ENCODE results near the gene NRGN. TPM values are rescaled to one million over a fixed set of nuclear protein-coding genes. Genes with fewer than 3 reads are reported as not detected.

The NRGN gene
- total RNA-seq, 1 experiment from 2014 or later: 15.5 TPM

- no TSS peak for BruUV-seq (replicated peaks)
- intact Hi-C loops (cut with micrococcal nuclease): loop anchor here (10.0 kb wide), 1 partner anchor 47 kb away; no protein-coding TSS in a partner anchor
- no peak overlapping the region for H3K4me3 ChIP-seq (ENCODE audit: low read length)
Observed at GRCh38 chr11:124748100-124748418, 8.3 kb downstream of the NRGN start.

GRCh38 chr11:124748481-124749343 is 9.0 kb downstream of the NRGN start:
- no peak for TF ChIP-seq EZH2phosphoT487 (IDR thresholded peaks at IDR 0.05; ENCODE audit: borderline replicate concordance, low read length)
- TF ChIP-seq EZH2 (IDR thresholded peaks at IDR 0.05; ENCODE audit: low read length, unreplicated experiment): no peak
- no peak for TF ChIP-seq CTCF (conservative IDR thresholded peaks at IDR 0.05; ENCODE audit: low read depth, low read length)
- no peaks in the 10 kb centered on the region for H3K9me3 ChIP-seq (ENCODE audit: low read length)
- ChIA-PET POLR2A (ENCODE audit: unreplicated experiment) (no interaction called here), CTCF (interaction anchor here (0.7 to 1.3 kb wide), 2 partner anchors 14 to 15 kb away, joined by 3 to 13 read pairs; no protein-coding TSS in a partner anchor)
- H4K20me1 ChIP-seq (ENCODE audit: low read length): no peaks in the 10 kb centered on the region
- peaks cover 48% of the 10 kb centered on the region for H3K4me1 ChIP-seq (ENCODE audit: insufficient read depth, low read length)
- H3K27ac ChIP-seq (ENCODE audit: low read length): peak overlapping the region; percentile 58
- intact Hi-C loops (cut with micrococcal nuclease): loop anchor here (10.0 kb wide), 1 partner anchor 46 kb away; no protein-coding TSS in a partner anchor
- no peaks in the 10 kb centered on the region for H3K9me2 ChIP-seq (replicated peaks; ENCODE audit: low read length)
- no peaks in the 10 kb centered on the region for H3F3A ChIP-seq (ENCODE audit: low read length, unreplicated experiment)
- BruUV-seq (replicated peaks): no TSS peak
- peak; percentile 75 for DNase-seq
- H3K4me3 ChIP-seq (ENCODE audit: low read length): peak overlapping the region; percentile 4; the same call in 1 of the 2 replicates
- H3K36me3 ChIP-seq (ENCODE audit: low read depth, low read length): no peaks in the 10 kb centered on the region
- no peaks in the 10 kb centered on the region for H3K27me3 ChIP-seq (ENCODE audit: low read length)
- H3K9ac ChIP-seq (ENCODE audit: low read length): no peak overlapping the region
- H2AFZ ChIP-seq (ENCODE audit: low read length): peak overlapping the region; percentile 17
- H3K4me2 ChIP-seq (ENCODE audit: low read length): peak overlapping the region; percentile 50
- no peaks in the 10 kb centered on the region for H3K79me2 ChIP-seq (ENCODE audit: low read length)
- peak; percentile 39 for ATAC-seq

More at GRCh38 chr11:124748100-124748418, 8.3 kb downstream of the NRGN start:
- ChIA-PET CTCF (interaction anchor here (1.3 kb wide), 1 partner anchor 16 kb away, joined by 13 read pairs; no protein-coding TSS in a partner anchor), POLR2A (ENCODE audit: unreplicated experiment) (no interaction called here)
- no peak overlapping the region for H3K9ac ChIP-seq (ENCODE audit: low read length)
- H3K4me2 ChIP-seq (ENCODE audit: low read length): 0 out of 2 replicates have a peak overlapping the region, but pooled peaks have one; percentile 50
- no peaks in the 10 kb centered on the region for H3K9me3 ChIP-seq (ENCODE audit: low read length)
- H3K4me1 ChIP-seq (ENCODE audit: insufficient read depth, low read length): peaks cover 42% of the 10 kb centered on the region
- H3K27ac ChIP-seq (ENCODE audit: low read length): peak overlapping the region; percentile 58; the same call in 1 of the 2 replicates
- no peaks in the 10 kb centered on the region for H3K79me2 ChIP-seq (ENCODE audit: low read length)
- H3F3A ChIP-seq (ENCODE audit: low read length, unreplicated experiment): no peaks in the 10 kb centered on the region
- H3K9me2 ChIP-seq (replicated peaks; ENCODE audit: low read length): no peaks in the 10 kb centered on the region
- ATAC-seq (no peak), DNase-seq (no peak)
- no peak overlapping the region for H2AFZ ChIP-seq (ENCODE audit: low read length)
- H3K27me3 ChIP-seq (ENCODE audit: low read length): no peaks in the 10 kb centered on the region
- TF ChIP-seq CTCF (conservative IDR thresholded peaks at IDR 0.05; ENCODE audit: low read depth, low read length) (no peak), EZH2 (IDR thresholded peaks at IDR 0.05; ENCODE audit: low read length, unreplicated experiment) (no peak), EZH2phosphoT487 (IDR thresholded peaks at IDR 0.05; ENCODE audit: borderline replicate concordance, low read length) (no peak)
- no peaks in the 10 kb centered on the region for H3K36me3 ChIP-seq (ENCODE audit: low read depth, low read length)
- no peaks in the 10 kb centered on the region for H4K20me1 ChIP-seq (ENCODE audit: low read length)

- Histone ChIP-seq H2AFZ (ENCODE audit: low read length) (no peak overlapping the region), H3K4me2 (ENCODE audit: low read length) (no peak overlapping the region), H3K4me1 (ENCODE audit: insufficient read depth, low read length) (peaks cover 59% of the 10 kb centered on the region), H3K9me2 (replicated peaks; ENCODE audit: low read length) (no peaks in the 10 kb centered on the region), H3K9ac (ENCODE audit: low read length) (no peak overlapping the region), H3K36me3 (ENCODE audit: low read depth, low read length) (no peaks in the 10 kb centered on the region), H4K20me1 (ENCODE audit: low read length) (no peaks in the 10 kb centered on the region), H3K27ac (ENCODE audit: low read length) (no peak overlapping the region), H3K9me3 (ENCODE audit: low read length) (no peaks in the 10 kb centered on the region), H3K27me3 (ENCODE audit: low read length) (no peaks in the 10 kb centered on the region), H3K79me2 (ENCODE audit: low read length) (no peaks in the 10 kb centered on the region), H3F3A (ENCODE audit: low read length, unreplicated experiment) (no peaks in the 10 kb centered on the region), H3K4me3 (ENCODE audit: low read length) (no peak overlapping the region)
- intact Hi-C loops (cut with micrococcal nuclease): loop anchor here (10.0 kb wide), 1 partner anchor 45 kb away; no protein-coding TSS in a partner anchor
- ATAC-seq: no peak
- no peak for TF ChIP-seq CTCF (conservative IDR thresholded peaks at IDR 0.05; ENCODE audit: low read depth, low read length)
- no peak for TF ChIP-seq EZH2 (IDR thresholded peaks at IDR 0.05; ENCODE audit: low read length, unreplicated experiment)
- no peak for TF ChIP-seq EZH2phosphoT487 (IDR thresholded peaks at IDR 0.05; ENCODE audit: borderline replicate concordance, low read length)
- DNase-seq: no peak
- POLR2A ChIA-PET (ENCODE audit: unreplicated experiment): no interaction called here
- CTCF ChIA-PET: no interaction called here
- no TSS peak for BruUV-seq (replicated peaks)
Observed at GRCh38 chr11:124749912-124750311, 10.2 kb downstream of the NRGN start.

Measured in PC-3 (cell line).